ENCODE measurements around the gene CHRNG. TPM values are rescaled to one million over a fixed set of nuclear protein-coding genes. Genes with fewer than 3 reads are reported as not detected.

The CHRNG gene
- total and polyA plus RNA-seq, 2 donors (not counting 3 experiments of a cell fraction or from before 2014, with no cell fraction given) = not detected

DNA sequence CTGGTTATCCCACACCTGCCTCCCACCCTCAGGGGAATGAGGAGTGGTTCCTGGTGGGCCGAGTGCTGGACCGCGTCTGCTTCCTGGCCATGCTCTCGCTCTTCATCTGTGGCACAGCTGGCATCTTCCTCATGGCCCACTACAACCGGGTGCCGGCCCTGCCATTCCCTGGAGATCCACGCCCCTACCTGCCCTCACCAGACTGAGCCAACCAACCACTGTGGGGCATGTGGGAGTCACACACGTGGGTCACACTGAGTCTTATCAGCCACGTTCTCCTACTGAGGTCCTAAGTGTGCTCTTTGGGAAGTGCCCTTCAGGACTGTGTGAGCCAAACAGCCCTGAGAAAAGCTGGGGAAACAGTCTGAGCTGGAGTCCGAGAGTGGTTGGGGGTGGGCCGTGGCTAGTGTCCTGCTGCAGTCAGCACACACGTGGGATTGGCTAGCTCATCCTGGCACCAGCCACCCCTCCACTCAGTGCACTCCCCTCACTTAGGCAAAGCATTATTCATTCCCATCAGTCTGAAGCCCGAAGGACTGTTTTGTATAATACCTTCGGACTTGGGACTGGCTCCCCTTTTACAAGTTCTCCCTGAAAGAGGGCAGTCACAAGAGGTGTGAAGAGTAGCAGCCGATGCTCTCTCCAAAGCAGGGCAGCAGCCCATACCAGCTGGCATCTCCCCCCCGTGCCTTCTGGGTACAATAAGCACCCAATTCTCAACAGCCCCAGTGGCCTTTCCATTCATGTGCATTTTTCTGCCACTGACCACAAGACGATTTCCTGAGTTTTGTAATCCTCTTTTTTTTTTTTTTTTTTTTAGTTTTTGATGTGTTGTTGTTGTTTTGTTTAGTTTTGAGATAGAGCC, 6.3 kb downstream of the CHRNG start:
- Histone ChIP-seq H3K9me3 (replicated peaks; ENCODE audit: control insufficient read depth, insufficient read depth, low read length) (no peaks in the 10 kb centered on the region), H3K4me2 (ENCODE audit: insufficient read depth, low read length) (no peak overlapping the region), H2AFZ (ENCODE audit: low read depth, low read length) (no peak overlapping the region), H3K4me3 (replicated peaks in 1 of 3; ENCODE audit: insufficient read depth in 1 of 3, low read depth in 1 of 3, low read length in 3 of 3) (no peak overlapping the region), H3K27me3 (ENCODE audit: control insufficient read depth in 2 of 2, insufficient read depth in 2 of 2, low read length in 2 of 2) (no peaks in the 10 kb centered on the region), H3K4me1 (ENCODE audit: control insufficient read depth, extremely low read depth, insufficient read depth, low read length) (no peaks in the 10 kb centered on the region), H3K9ac (replicated peaks; ENCODE audit: extremely low read depth, insufficient read depth, low read length) (no peak overlapping the region), H3K9me1 (replicated peaks; ENCODE audit: control insufficient read depth, extremely low read depth, insufficient read depth, low read length) (no peaks in the 10 kb centered on the region), H3K36me3 (ENCODE audit: control insufficient read depth in 2 of 2, extremely low read depth in 1 of 2, insufficient read depth in 2 of 2, low read length in 2 of 2) (no peaks in the 10 kb centered on the region), H3K79me2 (ENCODE audit: control insufficient read depth, insufficient read depth, low read length) (peaks cover 7% of the 10 kb centered on the region), H3K27ac (ENCODE audit: insufficient read depth, low read depth, low read length) (no peak overlapping the region), H4K20me1 (replicated peaks; ENCODE audit: control insufficient read depth, extremely low read depth, insufficient read depth, low read length) (no peaks in the 10 kb centered on the region)
- intact Hi-C loops (cut with micrococcal nuclease) (no loop called here), dilution Hi-C loops (cut with MboI; ENCODE audit: extremely low pct_ligation_motif_present, low sequenced_read_pairs) (no loop called here)
- BruUV-seq (replicated peaks) = no TSS peak
- FAIRE-seq = no peak
- CTCF ChIA-PET = no interaction called here
- POLR2A ChIA-PET = no interaction called here
- no peak for DNase-seq (ENCODE audit: low read depth, low spot score)
- TF ChIP-seq MYC (IDR thresholded peaks at IDR 0.05; ENCODE audit: low read depth, low read length) (no peak), FOS (IDR thresholded peaks at IDR 0.05; ENCODE audit: borderline replicate concordance, insufficient read depth, low read length) (no peak), JUN (IDR thresholded peaks at IDR 0.05; ENCODE audit: borderline replicate concordance, insufficient read depth, insufficient read length, low read depth) (no peak), POLR2AphosphoS5 (IDR thresholded peaks at IDR 0.05; ENCODE audit: insufficient read depth, low read depth, low read length) (no peak), GATA2 (IDR thresholded peaks at IDR 0.05; ENCODE audit: insufficient read depth, insufficient read length, low read depth, low read length) (no peak), EZH2 (IDR thresholded peaks at IDR 0.05; ENCODE audit: borderline replicate concordance, low read depth, low read length, severe bottlenecking) (no peak), POLR2A (IDR thresholded peaks at IDR 0.05; ENCODE audit: low read depth, low read length) (no peak)
- TF ChIP-seq, protein P1, sequence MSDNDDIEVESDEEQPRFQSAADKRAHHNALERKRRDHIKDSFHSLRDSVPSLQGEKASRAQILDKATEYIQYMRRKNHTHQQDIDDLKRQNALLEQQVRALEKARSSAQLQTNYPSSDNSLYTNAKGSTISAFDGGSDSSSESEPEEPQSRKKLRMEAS (IDR thresholded peaks at IDR 0.05; ENCODE audit: insufficient read depth, insufficient read length) = no peak
- TF ChIP-seq, protein P2, sequence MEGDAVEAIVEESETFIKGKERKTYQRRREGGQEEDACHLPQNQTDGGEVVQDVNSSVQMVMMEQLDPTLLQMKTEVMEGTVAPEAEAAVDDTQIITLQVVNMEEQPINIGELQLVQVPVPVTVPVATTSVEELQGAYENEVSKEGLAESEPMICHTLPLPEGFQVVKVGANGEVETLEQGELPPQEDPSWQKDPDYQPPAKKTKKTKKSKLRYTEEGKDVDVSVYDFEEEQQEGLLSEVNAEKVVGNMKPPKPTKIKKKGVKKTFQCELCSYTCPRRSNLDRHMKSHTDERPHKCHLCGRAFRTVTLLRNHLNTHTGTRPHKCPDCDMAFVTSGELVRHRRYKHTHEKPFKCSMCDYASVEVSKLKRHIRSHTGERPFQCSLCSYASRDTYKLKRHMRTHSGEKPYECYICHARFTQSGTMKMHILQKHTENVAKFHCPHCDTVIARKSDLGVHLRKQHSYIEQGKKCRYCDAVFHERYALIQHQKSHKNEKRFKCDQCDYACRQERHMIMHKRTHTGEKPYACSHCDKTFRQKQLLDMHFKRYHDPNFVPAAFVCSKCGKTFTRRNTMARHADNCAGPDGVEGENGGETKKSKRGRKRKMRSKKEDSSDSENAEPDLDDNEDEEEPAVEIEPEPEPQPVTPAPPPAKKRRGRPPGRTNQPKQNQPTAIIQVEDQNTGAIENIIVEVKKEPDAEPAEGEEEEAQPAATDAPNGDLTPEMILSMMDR (IDR thresholded peaks at IDR 0.05; ENCODE audit: extremely low read depth in 1 of 2, insufficient read depth in 1 of 2, low read depth in 1 of 2, low read length in 2 of 2) = no peak

All from endothelial cell of umbilical vein (primary cell).